H7 (cell line): ENCODE results near the gene MARK3. TPM values are rescaled to one million over a fixed set of nuclear protein-coding genes. Genes with fewer than 3 reads are reported as not detected.
A peak's percentile ranks its signal among the peaks of the same experiment; 100 is the strongest.

ENCODE experiments used
- DNase-seq: peaks from one replicate; pipeline ENCODE4 v3.0.0; 2012
- H3K27me3 ChIP-seq: 2 replicates; pipeline ENCODE4 v1.6.0; 2011; ENCODE audit warnings: mild to moderate bottlenecking, low read length; ENCODE audit not compliant: control insufficient read depth, insufficient read depth
- H3K36me3 ChIP-seq: replicated peaks from 2 replicates; pipeline ENCODE4 v1.5.1; 2011; ENCODE audit warnings: low read length; ENCODE audit not compliant: control insufficient read depth, insufficient read depth
- H3K4me3 ChIP-seq: 2 replicates; pipeline ENCODE4 v1.5.1; 2011; ENCODE audit warnings: low read depth, mild to moderate bottlenecking, control low read depth, low read length, moderate library complexity; ENCODE audit not compliant: insufficient read depth
- total RNA-seq: library from RNA; depleted of rRNA; stranded (reverse); fragments of >200 nt; shearing (Covaris generic); gene quantifications from 2 replicates; pipeline ENCODE4 v1.2.3, GENCODE V29; 2014

MARK3 gene
- total RNA-seq, 1 experiment from 2014 or later: 66.0 TPM

- Histone ChIP-seq H3K4me3 (no peak overlapping the region), H3K27me3 (no peaks in the 10 kb centered on the region)
Observed at GRCh38 chr14:103492156-103492925, 107.1 kb downstream of the MARK3 start.

GRCh38 chr14:103495854-103496253, 110.6 kb downstream of the MARK3 start:
- H3K4me3 ChIP-seq: no peak overlapping the region
- no peak for DNase-seq
- H3K36me3 ChIP-seq: peaks cover 8% of the 10 kb centered on the region
- no peaks in the 10 kb centered on the region for H3K27me3 ChIP-seq

More at GRCh38 chr14:103492156-103492925, 107.1 kb downstream of the MARK3 start:
- peaks cover 14% of the 10 kb centered on the region for H3K36me3 ChIP-seq
- no peak for DNase-seq

GRCh38 chr14:103496776-103497175, 111.6 kb downstream of the MARK3 start:
- DNase-seq: no peak
- no peak overlapping the region for H3K4me3 ChIP-seq
- H3K27me3 ChIP-seq: no peaks in the 10 kb centered on the region
- peaks cover 9% of the 10 kb centered on the region for H3K36me3 ChIP-seq

DNA sequence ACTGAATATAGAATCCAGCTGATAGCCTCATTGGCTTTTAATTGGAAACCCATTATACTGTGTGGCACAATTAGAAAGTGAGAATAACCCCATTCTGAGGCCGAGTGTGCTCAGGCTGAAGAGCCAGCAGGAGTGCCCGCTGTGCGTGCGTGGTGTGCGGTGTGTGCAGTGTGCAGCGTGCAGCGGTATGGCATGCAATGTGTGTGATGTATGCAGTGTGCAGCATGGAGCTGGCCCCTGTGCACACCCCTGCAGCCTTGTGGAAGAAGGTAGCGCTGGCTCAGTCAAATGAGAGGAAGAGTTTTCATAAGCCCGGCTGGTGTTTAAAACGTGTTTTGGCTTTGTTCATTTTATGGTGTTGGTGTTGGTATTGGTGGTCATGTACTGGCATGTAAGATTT, 114.5 kb downstream of the MARK3 start:
- peaks cover 13% of the 10 kb centered on the region for H3K36me3 ChIP-seq
- H3K4me3 ChIP-seq: no peak overlapping the region
- no peaks in the 10 kb centered on the region for H3K27me3 ChIP-seq
- no peak for DNase-seq

DNA sequence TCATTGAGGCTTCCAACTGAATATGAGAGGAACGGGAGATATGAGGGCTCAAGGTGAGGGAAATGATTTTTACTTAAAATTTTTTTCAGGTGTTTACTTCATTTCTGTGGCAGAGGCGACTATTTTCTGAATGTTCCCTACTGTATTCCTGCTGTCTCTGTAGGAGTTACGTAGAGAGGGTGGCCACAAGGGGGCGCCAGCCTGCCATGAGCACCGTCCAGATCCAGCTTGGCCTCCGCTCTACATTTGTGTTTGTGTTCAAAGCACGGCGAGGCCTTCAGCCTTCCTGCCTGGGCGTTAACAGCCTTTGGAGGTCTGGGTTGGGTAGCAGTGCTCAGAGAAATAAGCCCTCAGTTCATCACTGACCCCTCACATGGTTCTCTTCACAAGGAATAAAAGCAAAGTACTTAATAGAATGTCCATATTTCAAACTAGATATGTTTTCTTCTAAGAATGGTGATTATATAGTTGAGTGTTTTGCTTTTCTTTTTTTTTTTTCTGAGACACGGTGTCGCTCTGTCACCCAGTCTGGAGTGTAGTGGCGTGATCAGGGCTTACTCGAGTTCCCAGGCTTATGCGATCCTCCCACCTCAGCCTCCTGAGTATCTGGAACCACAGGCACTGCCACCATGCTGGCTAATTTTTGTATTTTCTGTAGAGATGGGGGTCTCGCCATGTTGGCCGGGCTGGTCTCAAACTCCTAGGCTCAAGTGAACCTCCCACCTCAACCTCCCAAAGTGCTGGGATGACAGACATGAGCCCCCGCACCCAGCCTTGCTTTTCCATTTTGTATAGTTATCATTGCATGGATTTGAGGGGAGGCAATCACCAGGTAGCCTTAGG, 115.2 kb downstream of the MARK3 start:
- H3K4me3 ChIP-seq: no peak overlapping the region
- peaks cover 17% of the 10 kb centered on the region for H3K36me3 ChIP-seq
- H3K27me3 ChIP-seq: no peaks in the 10 kb centered on the region
- peak; percentile 90 for DNase-seq

DNA sequence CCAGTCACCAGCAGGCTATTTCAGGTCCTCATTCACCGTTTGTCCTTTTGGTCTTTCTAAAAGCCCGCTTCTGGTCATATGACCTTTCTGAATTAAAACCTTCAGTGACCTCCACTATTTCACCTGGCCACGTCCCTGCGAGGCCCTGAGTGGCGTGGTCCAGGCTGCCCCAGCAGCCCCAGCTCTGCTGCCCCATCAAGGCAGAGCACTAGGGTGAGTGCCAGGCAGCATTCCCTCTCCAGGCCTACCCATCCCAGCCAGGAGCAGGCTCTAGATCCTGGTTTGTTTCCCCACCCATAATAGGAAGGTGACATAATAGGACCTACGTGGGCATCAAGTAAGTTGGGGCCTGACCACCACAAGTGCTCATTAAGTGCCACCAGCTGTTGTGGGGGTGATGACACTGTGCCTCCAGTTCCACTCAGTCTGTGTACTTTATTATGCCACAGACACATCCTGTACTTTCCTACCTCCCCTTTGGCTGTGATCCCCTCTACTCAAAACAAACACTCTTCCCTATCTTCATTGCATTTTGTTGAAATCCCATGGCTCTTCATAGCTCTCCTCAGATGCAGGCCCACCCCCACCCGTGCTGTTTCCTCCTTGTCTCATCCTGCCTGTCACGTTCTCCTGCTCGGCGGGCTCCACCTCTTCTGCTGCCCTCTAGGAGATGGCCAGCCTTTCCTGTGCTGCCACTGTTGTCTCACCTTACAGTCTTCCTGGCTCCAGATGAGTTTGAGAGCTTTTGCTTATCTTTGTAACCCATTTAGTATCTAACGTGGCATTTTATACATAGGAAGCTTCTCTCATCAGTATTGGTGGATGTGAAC, 116.0 kb downstream of the MARK3 start:
- peak; percentile 19 for DNase-seq
- Histone ChIP-seq H3K4me3 (no peak overlapping the region), H3K27me3 (no peaks in the 10 kb centered on the region), H3K36me3 (peaks cover 15% of the 10 kb centered on the region)

DNA sequence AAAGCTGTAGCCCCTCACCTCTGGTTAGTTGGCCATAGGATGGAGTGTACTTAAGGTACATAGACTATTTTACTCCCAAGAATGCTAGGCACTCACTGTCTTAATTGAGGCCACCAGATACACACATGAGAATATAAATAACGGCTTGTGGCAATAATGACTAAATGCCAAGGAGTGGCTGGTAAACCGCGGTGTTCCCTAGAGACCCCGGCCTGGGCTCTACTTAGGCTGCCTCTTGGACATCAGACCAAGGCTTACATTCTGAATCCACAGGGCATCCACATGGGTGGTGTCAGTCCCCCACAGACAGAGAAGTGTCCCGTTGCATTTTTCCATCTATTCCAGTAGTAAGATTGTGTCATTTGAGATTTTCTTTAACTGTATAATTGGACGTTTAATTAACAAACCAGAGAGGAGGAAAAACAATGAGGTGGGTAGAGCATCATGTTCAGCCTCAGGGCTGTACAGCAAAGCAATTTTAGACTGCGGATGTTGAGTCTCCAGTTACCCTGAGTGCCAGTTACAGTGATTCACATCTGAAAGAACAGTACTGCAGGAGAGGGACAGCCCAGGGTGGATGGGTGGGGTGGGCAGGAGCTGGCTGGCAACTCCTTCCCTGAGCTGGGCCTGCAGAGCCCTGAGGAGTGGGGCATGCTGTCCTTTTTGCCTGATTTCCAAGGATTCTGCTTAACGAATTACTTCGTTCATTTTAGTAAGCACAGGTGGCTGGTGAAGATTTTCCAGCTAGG, 116.9 kb downstream of the MARK3 start:
- DNase-seq: peak; percentile 16
- peaks cover 15% of the 10 kb centered on the region for H3K36me3 ChIP-seq
- no peak overlapping the region for H3K4me3 ChIP-seq

DNA sequence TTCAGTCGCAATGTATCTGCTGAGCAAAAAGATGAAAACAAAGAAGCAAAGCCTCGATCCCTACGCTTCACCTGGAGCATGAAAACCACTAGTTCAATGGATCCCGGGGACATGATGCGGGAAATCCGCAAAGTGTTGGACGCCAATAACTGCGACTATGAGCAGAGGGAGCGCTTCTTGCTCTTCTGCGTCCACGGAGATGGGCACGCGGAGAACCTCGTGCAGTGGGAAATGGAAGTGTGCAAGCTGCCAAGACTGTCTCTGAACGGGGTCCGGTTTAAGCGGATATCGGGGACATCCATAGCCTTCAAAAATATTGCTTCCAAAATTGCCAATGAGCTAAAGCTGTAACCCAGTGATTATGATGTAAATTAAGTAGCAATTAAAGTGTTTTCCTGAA, 117.7 kb downstream of the MARK3 start:
- peak; percentile 16 for DNase-seq
- Histone ChIP-seq H3K4me3 (no peak overlapping the region), H3K36me3 (peaks cover 15% of the 10 kb centered on the region), H3K27me3 (no peaks in the 10 kb centered on the region)

More for the DNA sequence above, 116.9 kb downstream of the MARK3 start:
- H3K27me3 ChIP-seq: no peaks in the 10 kb centered on the region

- no peak overlapping the region for H3K4me3 ChIP-seq
- H3K36me3 ChIP-seq: peaks cover 15% of the 10 kb centered on the region
- no peaks in the 10 kb centered on the region for H3K27me3 ChIP-seq
- DNase-seq: peak; percentile 27
Observed at GRCh38 chr14:103503296-103503695, 118.1 kb downstream of the MARK3 start.

- no peaks in the 10 kb centered on the region for H3K27me3 ChIP-seq
- H3K4me3 ChIP-seq: no peak overlapping the region
- DNase-seq: peak; percentile 67
- peaks cover 15% of the 10 kb centered on the region for H3K36me3 ChIP-seq
Observed at GRCh38 chr14:103504991-103505565, 119.9 kb downstream of the MARK3 start.

DNA sequence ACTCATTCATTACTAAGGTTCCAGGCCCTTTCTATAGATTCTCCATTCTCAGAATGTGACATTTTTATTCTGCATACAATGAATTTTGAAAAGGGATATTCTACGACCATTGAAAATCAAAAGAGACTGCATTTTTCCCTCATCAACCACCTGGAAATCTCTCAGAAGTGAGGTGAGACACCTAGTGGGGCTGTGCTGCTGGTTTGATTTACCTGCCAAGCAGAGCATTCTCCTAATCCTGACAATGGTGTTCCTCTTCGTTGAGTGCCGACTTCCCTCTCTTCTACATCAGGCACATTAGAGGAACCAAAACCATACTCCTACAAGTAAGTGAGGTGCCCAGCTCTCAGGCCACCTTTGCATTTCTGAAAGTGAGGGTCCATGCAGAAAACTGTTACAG, 122.5 kb downstream of the MARK3 start:
- Histone ChIP-seq H3K36me3 (peaks cover 10% of the 10 kb centered on the region), H3K4me3 (no peak overlapping the region), H3K27me3 (no peaks in the 10 kb centered on the region)
- DNase-seq: peak; percentile 27

GRCh38 chr14:103508521-103509329, 123.5 kb downstream of the MARK3 start:
- Histone ChIP-seq H3K27me3 (no peaks in the 10 kb centered on the region), H3K4me3 (no peak overlapping the region), H3K36me3 (peaks cover 7% of the 10 kb centered on the region)
- DNase-seq: peak; percentile 8
